GM10847 (cell line): ENCODE results near the gene SERPINA10.

ENCODE experiments used
- POLR2A ChIP-seq: IDR thresholded peaks from 2 replicates; pipeline ENCODE4 v1.6.1; 2011; ENCODE audit not compliant: insufficient read length; ENCODE audit errors: extremely low read depth

SERPINA10 gene

GRCh38 chr14:94321421-94322271, 28.6 kb upstream of the SERPINA10 start:
- TF ChIP-seq POLR2A, result no peak

- TF ChIP-seq POLR2A, result no peak
Measured at GRCh38 chr14:94320243-94320642, 27.2 kb upstream of the SERPINA10 start.

- TF ChIP-seq POLR2A, result no peak
Measured at GRCh38 chr14:94317259-94317658, 24.2 kb upstream of the SERPINA10 start.

- TF ChIP-seq POLR2A, result no peak
Measured at GRCh38 chr14:94316692-94317091, 23.6 kb upstream of the SERPINA10 start.

GRCh38 chr14:94314890-94315289, 21.8 kb upstream of the SERPINA10 start:
- no peak for TF ChIP-seq POLR2A

- TF ChIP-seq POLR2A, result no peak
Measured at GRCh38 chr14:94313991-94314655, 21.1 kb upstream of the SERPINA10 start.

- no peak for TF ChIP-seq POLR2A
Measured at GRCh38 chr14:94312481-94313246, 19.6 kb upstream of the SERPINA10 start.

- no peak for TF ChIP-seq POLR2A
Measured at GRCh38 chr14:94310248-94310647, 17.2 kb upstream of the SERPINA10 start.

GRCh38 chr14:94309721-94310120, 16.7 kb upstream of the SERPINA10 start:
- no peak for TF ChIP-seq POLR2A

- TF ChIP-seq POLR2A, result no peak
Measured at GRCh38 chr14:94307410-94307992, 14.4 kb upstream of the SERPINA10 start.

GRCh38 chr14:94306047-94306978, 13.2 kb upstream of the SERPINA10 start:
- no peak for TF ChIP-seq POLR2A

- TF ChIP-seq POLR2A, result no peak
Measured at GRCh38 chr14:94305620-94306019, 12.6 kb upstream of the SERPINA10 start.

- no peak for TF ChIP-seq POLR2A
Measured at GRCh38 chr14:94304243-94304642, 11.2 kb upstream of the SERPINA10 start.

- no peak for TF ChIP-seq POLR2A
Measured at GRCh38 chr14:94303111-94303510, 10.0 kb upstream of the SERPINA10 start.
